Measurements from ENCODE around the gene CENPC.
"Not testable (repeated sequence)": the region's sequence is repeated elsewhere in the genome, so short reads cannot be mapped to it uniquely, and the experiment has no call there.

The CENPC gene, protein sequence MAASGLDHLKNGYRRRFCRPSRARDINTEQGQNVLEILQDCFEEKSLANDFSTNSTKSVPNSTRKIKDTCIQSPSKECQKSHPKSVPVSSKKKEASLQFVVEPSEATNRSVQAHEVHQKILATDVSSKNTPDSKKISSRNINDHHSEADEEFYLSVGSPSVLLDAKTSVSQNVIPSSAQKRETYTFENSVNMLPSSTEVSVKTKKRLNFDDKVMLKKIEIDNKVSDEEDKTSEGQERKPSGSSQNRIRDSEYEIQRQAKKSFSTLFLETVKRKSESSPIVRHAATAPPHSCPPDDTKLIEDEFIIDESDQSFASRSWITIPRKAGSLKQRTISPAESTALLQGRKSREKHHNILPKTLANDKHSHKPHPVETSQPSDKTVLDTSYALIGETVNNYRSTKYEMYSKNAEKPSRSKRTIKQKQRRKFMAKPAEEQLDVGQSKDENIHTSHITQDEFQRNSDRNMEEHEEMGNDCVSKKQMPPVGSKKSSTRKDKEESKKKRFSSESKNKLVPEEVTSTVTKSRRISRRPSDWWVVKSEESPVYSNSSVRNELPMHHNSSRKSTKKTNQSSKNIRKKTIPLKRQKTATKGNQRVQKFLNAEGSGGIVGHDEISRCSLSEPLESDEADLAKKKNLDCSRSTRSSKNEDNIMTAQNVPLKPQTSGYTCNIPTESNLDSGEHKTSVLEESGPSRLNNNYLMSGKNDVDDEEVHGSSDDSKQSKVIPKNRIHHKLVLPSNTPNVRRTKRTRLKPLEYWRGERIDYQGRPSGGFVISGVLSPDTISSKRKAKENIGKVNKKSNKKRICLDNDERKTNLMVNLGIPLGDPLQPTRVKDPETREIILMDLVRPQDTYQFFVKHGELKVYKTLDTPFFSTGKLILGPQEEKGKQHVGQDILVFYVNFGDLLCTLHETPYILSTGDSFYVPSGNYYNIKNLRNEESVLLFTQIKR

DNA sequence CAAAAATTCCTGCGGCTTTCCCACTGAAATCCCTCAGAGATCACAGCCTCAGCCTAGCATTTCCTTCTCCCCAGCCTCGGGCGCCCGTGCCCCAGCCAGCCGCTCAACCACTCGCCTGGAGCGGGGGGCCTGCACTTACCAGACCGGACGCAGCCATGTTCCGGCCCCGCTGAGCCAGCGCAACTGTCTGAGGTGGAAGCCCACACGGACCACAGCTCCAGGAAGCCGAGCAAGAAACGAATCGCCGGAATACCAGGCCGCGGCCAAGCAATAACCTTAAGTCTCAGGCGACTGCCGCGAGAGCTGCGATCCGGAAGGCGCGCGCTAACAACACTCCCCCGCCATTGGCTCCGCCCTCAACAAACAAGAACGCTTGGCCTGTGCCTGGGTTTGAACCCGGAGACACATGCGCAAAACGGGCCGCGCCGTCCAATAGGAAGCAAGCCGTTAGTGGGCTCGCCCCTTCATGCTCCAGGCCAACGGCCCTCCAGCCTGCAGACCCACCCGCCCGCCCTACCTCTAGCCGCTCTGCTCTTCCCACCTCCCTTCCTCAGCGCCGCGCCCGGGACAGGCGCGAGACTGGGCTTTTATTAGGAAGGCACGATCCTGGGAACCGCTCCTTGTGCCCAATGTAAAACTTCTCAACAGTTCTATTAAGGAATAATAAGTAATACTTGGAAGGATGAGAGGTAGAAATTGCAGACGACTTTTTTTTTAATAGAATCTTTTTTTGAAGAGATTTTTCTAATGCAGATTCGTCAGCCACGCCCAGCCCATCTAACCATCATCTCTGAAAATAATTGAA is at the start of gene CENPC:
TSS of gene CENPC (minus strand) at position 305 of the 805 bp plus-strand sequence. CDS start at position 157, 148 bp downstream.
- peak; percentile 96 for DNase-seq

DNA sequence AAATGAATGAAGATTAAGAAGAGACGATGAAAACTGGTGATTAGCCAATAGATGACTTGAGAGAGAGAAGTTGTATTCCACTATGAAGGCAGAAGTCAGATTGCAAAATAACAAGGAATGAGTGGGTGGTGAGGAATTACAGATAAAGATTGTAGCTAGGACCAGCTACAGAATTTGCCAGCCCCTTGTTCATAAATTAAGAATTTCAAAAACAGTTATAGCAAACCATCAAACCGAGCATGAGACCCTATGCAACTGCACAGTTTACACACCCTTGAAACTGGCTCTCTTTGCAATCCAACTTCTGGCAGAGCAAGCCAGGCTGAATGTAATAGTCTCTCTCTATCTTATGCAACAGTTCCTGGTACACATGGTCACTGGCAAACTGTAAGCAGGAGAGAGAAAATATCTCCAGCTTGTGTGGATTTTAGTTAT is 48.5 kb upstream of the CENPC start:
- DNase-seq: peak; percentile 20

DNA sequence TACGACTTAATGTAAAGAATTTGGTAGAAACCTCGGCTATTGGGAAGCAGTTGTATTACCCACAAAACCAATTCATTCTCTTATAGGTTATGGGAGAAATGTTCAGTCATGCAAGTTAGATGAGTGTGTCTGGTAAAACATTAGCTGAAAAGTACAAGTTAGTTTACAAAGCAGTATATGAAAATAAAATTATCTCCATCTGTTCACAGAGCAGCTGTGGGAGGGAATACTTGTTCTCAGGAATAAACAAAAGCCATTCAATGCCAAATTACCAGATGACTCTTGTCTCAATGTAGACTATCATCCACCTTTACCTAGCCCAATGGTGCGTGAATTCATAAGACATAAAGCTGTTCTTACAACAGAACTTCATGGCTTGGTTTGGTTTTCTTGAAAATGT is 41.9 kb upstream of the CENPC start:
- DNase-seq: no peak

DNA sequence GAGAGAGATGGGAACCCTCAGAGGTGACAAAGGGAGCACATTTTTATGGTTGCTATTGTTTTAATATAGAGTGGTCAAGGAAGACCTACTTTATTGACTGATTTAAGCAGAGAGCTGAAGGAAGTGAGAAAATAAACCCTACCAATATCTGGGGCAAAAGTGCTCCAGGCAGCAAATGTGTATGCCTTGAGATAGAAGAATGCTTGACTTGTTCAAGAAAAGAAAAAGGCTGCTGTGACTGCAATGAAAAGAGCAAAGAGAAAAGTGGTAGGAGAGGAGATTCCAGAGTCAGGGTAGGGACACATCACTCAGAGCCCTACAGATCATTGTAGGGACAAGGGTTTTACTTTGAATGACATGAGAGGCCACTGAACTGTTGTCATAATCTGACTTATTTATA is 39.2 kb upstream of the CENPC start:
- DNase-seq: no peak

DNA sequence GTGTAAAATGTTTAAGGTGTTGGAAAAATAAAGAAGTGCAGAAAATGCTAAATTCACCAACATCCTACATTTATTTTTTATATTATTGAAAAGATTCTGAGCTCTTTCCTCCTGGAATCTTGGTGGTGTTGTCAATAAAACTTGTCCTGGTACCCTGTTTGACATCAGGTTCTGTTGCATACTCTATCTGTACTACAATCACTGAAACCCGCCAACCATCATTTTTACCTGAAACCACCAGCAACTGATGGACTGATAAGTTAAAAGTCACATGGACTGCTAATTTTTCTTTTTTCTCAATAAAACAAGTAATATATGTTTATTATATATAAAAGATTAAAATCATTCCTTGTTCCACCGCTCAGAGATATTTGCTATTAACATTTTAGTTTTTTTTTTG is 36.6 kb upstream of the CENPC start:
- DNase-seq: no peak

DNA sequence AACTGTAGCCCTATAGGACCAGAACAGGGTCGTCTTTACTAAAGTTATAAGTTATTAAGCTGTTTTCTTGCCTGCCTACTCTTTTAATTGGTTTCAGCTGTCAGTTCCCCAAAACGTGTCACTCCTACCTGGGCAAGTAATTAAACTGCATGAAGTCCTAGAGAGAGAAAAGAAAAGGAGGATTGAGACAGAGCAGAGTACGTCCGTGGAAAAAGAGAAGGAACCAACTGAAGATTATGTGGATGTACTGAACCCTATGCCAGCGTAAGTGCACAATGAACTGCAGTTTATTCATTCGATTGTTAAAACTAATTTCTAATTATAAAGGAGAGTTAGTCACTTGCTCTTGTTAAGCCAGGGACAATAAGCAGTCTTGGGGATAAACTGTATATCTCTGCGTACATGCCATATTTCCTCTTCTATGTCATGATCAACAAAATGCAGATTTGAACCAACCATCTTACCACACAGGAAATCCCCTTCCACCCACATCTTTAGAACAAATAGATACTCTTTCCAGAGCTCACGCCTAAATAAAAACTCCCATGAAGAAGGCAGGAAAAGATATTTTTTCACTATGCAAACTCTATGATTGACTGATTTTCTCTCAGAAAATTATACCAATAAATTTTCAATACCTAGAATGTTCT is 36.0 kb upstream of the CENPC start:
- DNase-seq: peak; percentile 37

DNA sequence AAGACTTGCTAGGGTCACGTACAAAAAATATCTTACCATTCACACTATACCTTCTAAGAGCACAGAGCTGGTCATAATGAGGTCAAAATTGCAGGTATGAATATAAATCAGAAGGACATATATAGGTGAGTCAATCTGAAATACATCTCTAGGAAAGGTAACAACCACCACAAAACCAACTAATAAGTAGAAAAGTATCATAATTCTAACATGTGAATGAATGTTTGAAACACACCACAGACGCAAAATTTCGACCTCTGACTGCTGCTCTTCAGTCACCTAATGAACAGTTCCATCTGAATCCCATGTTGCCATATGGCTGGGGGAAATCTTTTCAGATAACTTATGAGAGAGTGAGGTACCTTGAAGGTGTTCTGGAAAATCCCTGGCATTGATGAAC is 35.3 kb upstream of the CENPC start:
- no peak for DNase-seq

DNA sequence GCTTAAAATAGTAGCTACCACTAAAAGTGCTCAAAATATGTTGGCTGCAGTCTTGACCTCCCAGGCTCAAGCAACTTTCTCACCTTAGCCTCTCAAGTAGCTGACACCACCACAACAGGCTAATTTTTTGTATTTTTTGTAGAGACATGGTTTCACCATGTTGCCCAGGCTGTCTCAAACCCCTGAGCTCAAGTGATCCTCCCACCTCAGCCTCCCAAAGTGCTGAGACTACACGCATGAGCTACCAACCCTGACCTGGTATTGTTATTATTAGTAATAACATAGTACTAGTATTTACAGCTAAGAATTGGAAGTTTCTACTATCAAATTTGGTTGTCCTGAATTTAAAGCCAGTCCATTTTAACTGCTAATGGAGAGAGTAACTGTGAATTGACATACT is 31.2 kb upstream of the CENPC start:
- no peak for DNase-seq

DNA sequence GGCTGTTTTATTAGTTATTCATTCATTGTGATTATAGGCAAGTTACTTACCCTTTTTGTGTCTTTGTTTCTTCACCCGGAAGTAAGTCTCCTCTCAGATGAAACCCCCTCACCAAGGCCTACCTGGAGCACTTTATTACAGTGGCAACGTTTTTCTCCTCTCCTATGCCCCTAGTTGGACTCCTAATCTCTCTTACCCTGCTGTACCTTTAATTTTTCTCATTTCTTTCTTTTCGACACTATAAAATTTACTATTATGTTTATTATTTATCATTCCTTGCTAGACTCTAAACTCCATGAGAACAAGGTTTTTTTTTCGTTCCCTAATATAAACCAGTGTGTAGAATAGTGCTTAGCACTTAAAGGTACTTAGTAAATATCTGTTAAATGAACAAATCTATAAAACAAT is 30.8 kb upstream of the CENPC start:
- no peak for DNase-seq

DNA sequence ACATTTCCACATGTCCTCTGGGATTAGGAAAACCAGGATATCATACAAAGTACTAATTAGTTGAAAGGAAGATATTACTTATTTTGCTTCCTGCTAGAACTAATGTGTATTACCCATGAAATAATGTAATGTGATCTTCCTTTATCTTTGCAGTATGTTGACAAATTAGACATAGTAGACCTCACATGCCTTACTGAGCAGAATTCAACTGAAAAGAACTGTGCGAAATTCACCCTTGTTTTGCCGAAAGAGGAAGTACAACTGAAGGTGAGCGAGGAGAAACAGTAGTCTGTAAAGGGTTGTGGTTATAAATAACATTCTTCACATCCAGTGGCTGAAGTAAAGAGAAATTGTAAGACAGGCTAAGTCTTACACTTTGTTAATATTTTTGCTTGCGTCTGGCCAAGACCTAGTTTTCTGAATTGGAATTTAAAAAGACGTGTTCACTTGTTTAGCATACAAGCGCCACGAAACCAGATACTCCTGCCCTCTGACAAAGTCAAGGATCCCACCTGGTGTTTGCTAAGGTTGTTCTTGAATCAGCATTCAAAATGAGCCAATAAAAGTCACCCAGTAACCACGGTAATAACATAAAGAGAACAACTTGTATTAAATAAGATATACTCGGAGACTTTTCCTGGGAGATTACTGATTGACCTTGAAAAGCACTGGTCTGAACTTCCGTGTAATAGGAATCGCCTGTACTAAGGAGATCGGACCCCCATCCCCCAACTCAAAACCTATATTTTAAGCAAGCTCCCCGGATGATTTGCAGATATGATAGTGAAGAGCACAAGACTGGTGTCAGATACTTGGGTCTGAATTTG is 30.1 kb upstream of the CENPC start:
- peak; percentile 45 for DNase-seq

DNA sequence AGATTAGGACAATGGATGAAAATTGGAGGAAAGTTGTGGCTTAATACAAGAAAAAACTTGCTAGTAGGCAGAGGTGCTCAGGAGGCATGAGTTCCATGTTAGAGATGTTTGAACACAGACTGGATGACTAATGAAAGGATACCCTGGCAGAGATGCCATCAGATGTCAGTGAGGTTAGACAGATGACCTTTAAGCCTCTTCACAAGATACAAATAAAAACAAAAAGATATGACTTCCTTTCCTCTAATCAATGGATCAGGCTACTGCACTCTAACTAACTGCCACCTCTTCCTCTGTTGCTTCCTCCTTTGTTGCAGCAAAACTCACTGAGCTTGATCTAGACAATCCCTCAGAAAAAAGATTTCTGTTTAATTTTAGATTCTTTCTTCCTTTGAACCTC is 27.9 kb upstream of the CENPC start:
- DNase-seq: no peak

DNA sequence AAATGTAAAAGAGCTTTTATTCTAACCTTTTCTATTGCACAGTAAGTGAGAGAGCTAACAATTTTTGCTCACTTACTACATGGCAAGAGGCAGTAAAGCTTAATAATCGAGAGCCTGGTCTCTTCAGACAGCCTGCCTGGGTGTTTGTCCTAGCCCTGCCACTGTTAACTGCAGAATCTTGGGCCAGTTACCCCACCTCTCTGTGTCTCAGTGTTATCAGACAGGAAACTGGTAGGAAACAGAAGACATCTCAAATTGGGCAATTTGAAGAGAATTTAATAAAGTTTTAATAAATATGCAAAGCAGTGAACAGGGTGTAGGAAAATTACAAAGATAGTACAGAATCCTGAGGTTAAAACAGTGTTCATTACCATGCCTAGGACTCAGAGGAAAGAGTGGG is 26.7 kb upstream of the CENPC start:
- no peak for DNase-seq

DNA sequence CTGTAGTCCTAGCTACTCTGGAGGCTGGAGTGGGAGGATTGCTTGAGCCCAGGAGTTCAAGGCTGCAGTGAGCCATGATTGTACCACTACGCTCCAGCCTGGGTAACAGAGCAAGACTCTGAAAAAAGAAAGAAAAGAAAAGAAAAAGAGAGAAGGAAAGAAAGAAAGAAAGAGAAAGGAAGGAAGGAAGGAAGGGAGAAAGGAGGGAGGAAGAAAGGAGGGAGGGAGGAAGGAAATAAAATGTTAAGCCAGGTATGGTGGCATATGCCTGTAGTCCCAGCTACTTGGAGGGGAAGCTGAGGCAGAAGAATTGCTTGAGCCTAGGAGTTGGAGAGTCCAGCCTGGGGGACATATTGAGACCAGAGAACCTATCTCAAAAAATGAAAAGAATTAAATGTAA is 25.2 kb upstream of the CENPC start:
- DNase-seq: no peak

DNA sequence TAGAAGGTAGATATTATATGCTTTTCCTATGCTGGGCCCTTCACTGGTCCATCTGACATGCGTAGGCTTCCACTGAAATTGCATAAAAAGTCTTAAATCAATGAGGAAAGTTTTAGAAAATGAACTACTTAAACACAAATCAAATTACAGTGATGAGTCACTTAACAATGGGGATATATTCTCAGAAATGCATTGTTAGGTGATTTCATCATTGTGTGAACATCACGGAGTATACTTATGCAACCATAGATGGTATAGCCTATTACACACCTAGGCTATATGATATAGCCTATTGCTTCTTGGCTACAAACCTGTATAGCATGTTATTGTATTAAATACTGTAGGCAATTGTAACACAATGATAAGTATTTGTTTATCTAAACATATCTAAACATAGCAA is 23.5 kb upstream of the CENPC start:
- DNase-seq: no peak

DNA sequence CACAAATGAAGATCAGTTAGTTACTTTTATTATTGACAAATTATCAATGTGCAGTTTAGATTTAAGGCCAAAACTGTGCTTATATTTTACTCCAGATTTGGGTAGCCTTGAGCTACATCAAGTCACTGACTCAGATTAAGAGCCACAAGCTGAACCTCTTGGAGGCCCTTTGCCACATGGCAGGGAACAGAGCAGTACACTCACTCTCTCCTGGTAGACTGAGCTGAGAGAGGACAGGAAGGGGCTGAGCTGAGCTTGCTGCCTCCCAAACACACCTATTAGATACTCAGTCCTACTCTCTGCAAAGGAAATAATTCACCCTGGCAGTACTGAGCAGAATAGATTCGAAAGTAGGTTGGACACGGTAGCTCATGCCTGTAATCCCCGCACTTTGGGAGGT is 21.0 kb upstream of the CENPC start:
- no peak for DNase-seq

DNA sequence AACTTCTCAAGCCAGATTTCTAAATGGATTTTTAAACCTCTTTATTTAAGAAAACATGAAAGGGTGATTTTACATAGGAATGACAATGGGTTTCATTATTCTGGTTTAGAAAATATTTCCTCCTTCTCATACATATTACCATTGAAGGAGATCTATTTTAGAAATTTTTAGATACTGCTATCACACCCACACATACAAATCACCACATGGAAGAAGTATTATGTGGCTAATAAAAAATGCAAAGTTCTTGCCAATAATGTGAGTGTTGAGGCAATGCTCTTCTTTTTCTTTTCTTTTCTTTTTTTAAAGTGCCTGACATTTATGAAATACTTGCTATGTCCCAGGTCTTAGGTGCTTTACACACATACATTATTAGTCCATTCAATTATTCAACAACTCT is 20.0 kb upstream of the CENPC start:
- DNase-seq: no peak

DNA sequence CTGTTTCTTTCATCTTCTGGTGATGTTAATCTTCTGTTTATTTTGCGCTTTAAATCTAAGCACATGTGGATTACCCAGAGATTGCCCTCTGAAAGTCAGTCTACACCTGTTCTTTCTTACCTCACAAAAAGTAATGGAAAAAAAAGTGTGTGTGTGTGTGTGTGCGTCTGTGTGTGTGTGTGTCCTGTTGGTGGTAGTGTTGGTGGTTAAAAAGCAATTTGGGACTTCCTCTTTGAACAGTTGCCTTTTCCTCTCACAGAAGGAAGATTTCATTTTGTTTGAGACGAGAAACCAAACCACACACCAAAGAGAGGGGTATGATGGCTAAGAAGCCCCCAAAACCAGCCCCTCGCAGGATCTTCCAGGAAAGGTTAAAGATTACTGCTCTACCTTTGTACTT is 13.2 kb upstream of the CENPC start, which contains the start of gene STAP1:
TSS of gene STAP1 (plus strand) at position 235 of the 400 bp plus-strand sequence. CDS start at position 318, 83 bp downstream.
- peak; percentile 59 for DNase-seq

DNA sequence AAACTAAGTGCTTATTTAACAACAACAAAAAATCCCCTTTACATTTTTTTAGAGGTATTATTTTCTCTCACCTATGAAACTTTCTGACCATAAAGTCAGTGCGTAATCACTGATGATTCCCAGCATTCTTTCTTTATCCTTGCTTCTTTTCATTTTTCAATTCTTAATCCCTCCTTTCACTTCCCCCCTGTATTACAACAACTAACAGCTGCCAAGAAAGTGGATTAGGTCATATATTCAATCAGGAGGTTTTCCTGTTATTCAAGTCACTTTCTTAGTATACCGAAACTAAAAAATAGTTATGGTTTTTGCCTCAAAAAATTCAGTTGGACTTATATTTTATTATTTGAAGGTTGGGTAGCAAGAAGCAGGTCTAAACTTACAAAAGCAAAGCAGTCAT is 11.1 kb upstream of the CENPC start:
- DNase-seq: no peak

DNA sequence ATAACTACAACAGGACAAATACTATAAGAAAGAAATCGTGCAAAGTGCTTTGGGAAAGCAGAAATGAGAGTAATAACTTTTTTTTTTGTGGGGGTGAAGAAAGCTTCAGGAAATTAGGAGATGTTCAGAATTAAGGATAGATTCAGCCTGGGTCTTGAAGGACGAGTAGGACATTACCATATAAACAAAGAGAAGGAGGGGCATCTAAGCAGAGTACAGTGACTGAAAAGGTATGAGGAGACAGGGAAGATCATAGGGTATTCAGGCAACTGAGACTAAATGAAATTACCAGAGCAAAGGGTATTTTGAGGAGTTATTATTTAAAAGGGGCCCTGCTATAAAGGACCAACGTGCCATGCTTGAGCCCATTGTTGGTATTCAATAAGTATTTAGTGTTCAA is 10.1 kb upstream of the CENPC start:
- DNase-seq: no peak

DNA sequence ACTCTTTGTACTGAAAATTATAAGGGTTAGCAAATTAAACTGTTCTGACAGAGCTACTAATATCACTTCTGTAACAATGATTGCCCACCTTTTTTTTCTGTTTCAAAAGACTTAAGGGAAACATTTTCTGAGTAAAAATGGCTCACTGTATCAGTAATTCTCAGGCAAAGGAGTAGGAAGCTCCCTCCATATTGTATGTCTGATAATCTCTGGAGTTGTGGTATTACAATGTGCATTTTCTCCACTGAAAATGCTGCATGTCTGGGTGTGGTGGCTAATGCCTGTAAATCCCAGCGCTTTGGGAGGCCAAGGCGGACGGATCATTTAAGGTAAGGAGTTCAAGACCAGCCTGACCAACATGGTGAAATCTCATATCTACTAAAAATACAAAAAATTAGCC is 8.8 kb upstream of the CENPC start:
- DNase-seq: no peak

DNA sequence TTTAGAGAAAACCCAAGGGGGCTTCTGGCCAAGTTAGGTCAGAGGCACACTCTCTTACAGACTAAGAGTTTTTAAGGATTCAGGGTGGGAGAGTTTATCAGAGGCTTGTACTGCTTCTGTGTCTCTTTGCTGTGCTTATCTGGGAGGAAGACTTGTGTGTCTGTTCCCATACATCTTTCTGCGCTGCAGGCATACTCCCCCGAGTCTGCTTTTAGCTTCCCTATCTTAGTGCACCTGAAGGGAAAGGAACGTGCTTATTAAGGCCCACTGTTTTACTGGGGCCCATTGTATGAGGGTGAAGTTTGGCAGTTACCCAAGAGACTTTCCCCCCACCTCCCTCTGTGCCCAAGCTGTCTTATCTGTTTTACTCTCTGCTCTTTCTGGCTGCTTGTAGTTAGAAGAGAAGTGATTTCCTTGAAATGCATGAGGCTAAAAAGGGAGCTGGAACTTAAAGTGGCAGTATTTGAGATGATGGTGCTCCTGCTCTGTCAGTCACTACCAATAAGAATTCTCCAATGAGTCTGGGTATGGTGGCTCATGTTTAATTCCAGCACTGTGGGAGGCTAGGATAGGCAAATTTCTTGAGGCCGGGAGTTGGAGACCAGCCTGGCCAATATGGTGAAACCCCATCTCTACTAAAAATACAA is 7.0 kb upstream of the CENPC start:
- DNase-seq: not testable (repeated sequence)
